NT2/D1 (cell line): ENCODE measurements around the gene EML4.

ENCODE experiments used
- SUZ12 ChIP-seq: IDR thresholded peaks from 2 replicates; pipeline ENCODE4 v1.6.1; 2011; ENCODE audit not compliant: insufficient read length, insufficient read depth; ENCODE audit errors: extremely low read depth
- YY1 ChIP-seq: IDR thresholded peaks from 2 replicates; pipeline ENCODE4 v1.6.1; 2011; ENCODE audit not compliant: insufficient read length, insufficient read depth
- ZNF274 ChIP-seq: IDR thresholded peaks from 2 replicates; pipeline ENCODE4 v1.6.1; 2011; ENCODE audit warnings: mild to moderate bottlenecking, low read depth, low read length

- no peak for TF ChIP-seq ZNF274
- no peak for TF ChIP-seq YY1
- no peak for TF ChIP-seq SUZ12
Observed at GRCh38 chr2:42128721-42129486, 40.2 kb upstream of the EML4 start.
